T-cell (primary cell): Measurements from ENCODE around the gene SMC1B. TPM values are rescaled to one million over a fixed set of nuclear protein-coding genes. Genes with fewer than 3 reads are reported as not detected.

Experiments
- ATAC-seq, 4 experiments: fragments of 200-7000 bp in 3 of 4; fragments of 150-1000 bp in 1 of 4; cut with Tn5 transposase; replicated peaks in 1 of 4; 1 replicate in 3 of 4; 2 replicates in 1 of 4; pipeline ENCODE4 v1.10.0; 2021; ENCODE audit warnings: moderate library complexity in 3 of 4, mild to moderate bottlenecking in 2 of 4, moderate number of reproducible peaks in 1 of 4
- CTCF ChIA-PET, 2 donors: fragments of 300-600 bp; sonication (Branson Sonifier 250); formaldehyde crosslinking; loops; one replicate each; lab custom pipeline; 2022; ENCODE audit warnings: antibody characterized with exemption in 2 of 2; lab: Charles Lee
- POLR2A ChIA-PET, 2 donors: fragments of 300-600 bp; sonication (Branson Sonifier 250); formaldehyde crosslinking; loops; one replicate each; lab custom pipeline; 2022; ENCODE audit warnings: antibody characterized with exemption in 2 of 2; lab: Charles Lee
- DNase-seq, 35 experiments: peaks; one replicate each; pipeline versions ENCODE4 v3.0.0 to v3.0.0-alpha.2; 2013 to 2023
- H3K27ac ChIP-seq: one replicate; pipeline ENCODE4 v1.5.1; 2013; ENCODE audit warnings: low read length
- H3K27me3 ChIP-seq, 2 experiments: replicated peaks in 1 of 2; 1 replicate in 1 of 2; 2 replicates in 1 of 2; pipeline versions ENCODE4 v1.6.1 to v1.7.0; 2013; ENCODE audit warnings: low read length in 1 of 2, mixed read lengths in 1 of 2; ENCODE audit not compliant: control insufficient read depth in 2 of 2, insufficient read depth in 2 of 2; ENCODE audit errors: extremely low read depth in 1 of 2
- H3K36me3 ChIP-seq, 2 donors: 1 replicate in 1 of 2; 2 replicates in 1 of 2; pipeline versions ENCODE4 v1.6.1 to v1.7.0; 2013; ENCODE audit warnings: low read length in 1 of 2; ENCODE audit not compliant: control insufficient read depth in 2 of 2, insufficient read depth in 1 of 2; ENCODE audit errors: extremely low read depth in 1 of 2
- H3K4me1 ChIP-seq, 2 experiments: 1 replicate in 1 of 2; 2 replicates in 1 of 2; pipeline versions ENCODE4 v1.6.1 to v1.7.0; 2013; ENCODE audit warnings: low read length in 2 of 2, mixed read lengths in 1 of 2; ENCODE audit not compliant: insufficient read depth in 2 of 2, control insufficient read depth in 1 of 2; ENCODE audit errors: extremely low read depth in 1 of 2
- H3K4me3 ChIP-seq, 2 donors: 1 replicate in 1 of 2; 2 replicates in 1 of 2; pipeline versions ENCODE4 v1.5.1 to v1.7.0; 2013; ENCODE audit warnings: mild to moderate bottlenecking in 2 of 2, low read length in 1 of 2, moderate library complexity in 1 of 2; ENCODE audit not compliant: control insufficient read depth in 1 of 2; ENCODE audit errors: extremely low read depth in 1 of 2
- H3K9me3 ChIP-seq: 2 replicates; pipeline ENCODE4 v1.7.0; 2013
- H3K27ac Mint-ChIP-seq, 2 donors: one replicate each; pipeline ENCODE4 v1.8.0; 2020 to 2021; ENCODE audit warnings: mild to moderate bottlenecking in 2 of 2, mixed read lengths in 2 of 2
- H3K27me3 Mint-ChIP-seq, 2 donors: one replicate each; pipeline ENCODE4 v1.8.0; 2021 to 2022; ENCODE audit warnings: mixed read lengths in 2 of 2
- H3K36me3 Mint-ChIP-seq: one replicate; pipeline ENCODE4 v1.8.0; 2021; ENCODE audit warnings: mixed read lengths
- H3K4me1 Mint-ChIP-seq, 3 donors: one replicate each; pipeline ENCODE4 v1.8.0; 2020 to 2022; ENCODE audit warnings: mixed read lengths in 3 of 3, mild to moderate bottlenecking in 1 of 3
- H3K4me3 Mint-ChIP-seq, 3 donors: one replicate each; pipeline ENCODE4 v1.8.0; 2020 to 2022; ENCODE audit warnings: mild to moderate bottlenecking in 3 of 3, mixed read lengths in 3 of 3, moderate library complexity in 3 of 3
- H3K9me3 Mint-ChIP-seq, 3 donors: one replicate each; pipeline ENCODE4 v1.8.0; 2020 to 2022; ENCODE audit warnings: mixed read lengths in 3 of 3
- WGBS: methylation state at CpG from one replicate; pipeline ENCODE4 v1.1.5; 2013; ENCODE audit warnings: missing lambda C conversion rate; ENCODE audit not compliant: insufficient coverage; 5-methylcytosine and 5-hydroxymethylcytosine counted together
- total RNA-seq, 35 experiments: library from RNA in 6 of 35; stranded (reverse) in 6 of 35; fragments of 120-200 nt in 1 of 35; gene quantifications; one replicate each; pipeline versions ENCODE4 v1.2.1 to v1.2.4 and lab custom pipeline; 2013 to 2026

The SMC1B gene
- total RNA-seq, 5 donors from 2014 or later (not counting 1 experiment from before 2014, with no cell fraction given), result 0.06 to 0.12 (median 0.06) TPM; not detected in 2

GRCh38 chr22:45312415-45312814 is 101.0 kb downstream of the SMC1B start:
- Histone ChIP-seq H3K27me3 (no peaks in the 10 kb centered on the region), H3K4me1 (peaks cover 7 to 60% of the 10 kb centered on the region in 2 experiments), H3K9me3 (no peaks in the 10 kb centered on the region), H3K4me3 (no peak overlapping the region), H3K27ac (no peak overlapping the region), H3K36me3 (no peaks in the 10 kb centered on the region)
- Mint-ChIP-seq H3K27me3 (no peaks in the 10 kb centered on the region), H3K4me3 (peak overlapping the region in 2 of 3 donors; percentile 88 to 89), H3K27ac (peak overlapping the region in 1 of 2 donors; percentile 40), H3K9me3 (no peaks in the 10 kb centered on the region), H3K36me3 (peaks cover 13% of the 10 kb centered on the region), H3K4me1 (peaks cover 74 to 79% (median 76%) of the 10 kb centered on the region in 3 donors)
- WGBS, result 83% methylated on average over 7 of the region's 8 CpGs
- CTCF ChIA-PET, result no interaction called here
- POLR2A ChIA-PET, result interaction anchor here in 1 of 2 donors (0.6 to 0.7 kb wide), 2 partner anchors 147 to 321 kb away, joined by 5 to 8 read pairs; no protein-coding TSS in a partner anchor
- DNase-seq, result no peak
- no peak for ATAC-seq

- H3K4me3 ChIP-seq, result peak overlapping the region; percentile 70 to 81
- peaks cover 13% of the 10 kb centered on the region for H3K36me3 Mint-ChIP-seq
- H3K4me1 Mint-ChIP-seq, result peaks cover 63 to 69% (median 65%) of the 10 kb centered on the region in 3 donors
- H3K4me3 Mint-ChIP-seq, result peak overlapping the region; percentile 85 to 89 (median 88)
- no peaks in the 10 kb centered on the region for H3K27me3 ChIP-seq
- H3K4me1 ChIP-seq, result peaks cover 7 to 46% of the 10 kb centered on the region in 2 experiments
- CTCF ChIA-PET, result no interaction called here
- no peaks in the 10 kb centered on the region for H3K36me3 ChIP-seq
- peak overlapping the region; percentile 89 to 91 for H3K27ac Mint-ChIP-seq
- no peaks in the 10 kb centered on the region for H3K9me3 ChIP-seq
- ATAC-seq (no peak), DNase-seq (no peak)
- H3K9me3 Mint-ChIP-seq, result no peaks in the 10 kb centered on the region
- H3K27me3 Mint-ChIP-seq, result no peaks in the 10 kb centered on the region
- H3K27ac ChIP-seq, result peak overlapping the region; percentile 76
- POLR2A ChIA-PET, result interaction anchor here (0.5 to 0.6 kb wide), 4 partner anchors 8 to 366 kb away, joined by 3 to 5 read pairs (median 4); no protein-coding TSS in a partner anchor
- 68% methylated on average over 12 of the region's 14 CpGs for WGBS
These were observed 102.3 kb downstream of the SMC1B start for GRCh38 chr22:45310977-45311531.

GRCh38 chr22:45310331-45310976 is 102.9 kb downstream of the SMC1B start:
- Mint-ChIP-seq H3K9me3 (no peaks in the 10 kb centered on the region), H3K27me3 (no peaks in the 10 kb centered on the region), H3K4me1 (peaks cover 57 to 63% (median 59%) of the 10 kb centered on the region in 3 donors), H3K36me3 (peaks cover 13% of the 10 kb centered on the region), H3K27ac (peak overlapping the region; percentile 89 to 91), H3K4me3 (peak overlapping the region; percentile 85 to 89 (median 88))
- Histone ChIP-seq H3K4me1 (peaks cover 7 to 40% of the 10 kb centered on the region in 2 experiments), H3K9me3 (no peaks in the 10 kb centered on the region), H3K36me3 (no peaks in the 10 kb centered on the region), H3K27me3 (peaks cover 0 to under 1% of the 10 kb centered on the region in 2 experiments), H3K27ac (peak overlapping the region; percentile 76), H3K4me3 (peak overlapping the region; percentile 70 to 81)
- WGBS, result 7% methylated on average over 30 of the region's 33 CpGs
- ChIA-PET POLR2A (interaction anchor here (0.5 to 0.6 kb wide), 2 partner anchors 23 to 66 kb away, joined by 3 to 4 read pairs; no protein-coding TSS in a partner anchor), CTCF (no interaction called here)
- DNase-seq (no peak), ATAC-seq (no peak)

- Histone ChIP-seq H3K27ac (peak within 1 kb of the TSS; percentile 76), H3K4me1 (peaks cover 7 to 39% of the 10 kb centered on the region in 2 experiments), H3K36me3 (no peaks in the 10 kb centered on the region), H3K27me3 (peaks cover 0 to 5% of the 10 kb centered on the region in 2 experiments), H3K4me3 (peak within 1 kb of the TSS; percentile 70 to 81), H3K9me3 (no peaks in the 10 kb centered on the region)
- no peaks in the 10 kb centered on the region for H3K9me3 Mint-ChIP-seq
- ChIA-PET CTCF (no interaction called here), POLR2A (no interaction called here)
- peak; percentile 82 to 100 (median 92) for DNase-seq
- peaks cover 13% of the 10 kb centered on the region for H3K36me3 Mint-ChIP-seq
- H3K4me1 Mint-ChIP-seq, result peaks cover 49 to 55% (median 51%) of the 10 kb centered on the region in 3 donors
- H3K27ac Mint-ChIP-seq, result peak within 1 kb of the TSS; percentile 91 to 95
- ATAC-seq, result peak; percentile 85 to 93 (median 88)
- H3K27me3 Mint-ChIP-seq, result no peaks in the 10 kb centered on the region
- WGBS, result under 1% methylated on average over 95 of the region's 95 CpGs
- peak within 1 kb of the TSS; percentile 85 to 89 (median 88) for H3K4me3 Mint-ChIP-seq
These were observed 103.8 kb downstream of the SMC1B start, which contains the start of gene FAM118A for GRCh38 chr22:45309422-45310227. Gene FAM118A (plus strand): TSS chr22:45309934. CDS start chr22:45322380, 12,446 bp downstream.

GRCh38 chr22:45308957-45309421 is 104.4 kb downstream of the SMC1B start:
- WGBS, result 46% methylated on average over 18 of the region's 25 CpGs
- Histone ChIP-seq H3K27ac (peak overlapping the region; percentile 76), H3K4me3 (peak overlapping the region; percentile 60 to 63), H3K36me3 (no peaks in the 10 kb centered on the region), H3K4me1 (peaks cover 7 to 39% of the 10 kb centered on the region in 2 experiments), H3K27me3 (peaks cover 0 to 5% of the 10 kb centered on the region in 2 experiments), H3K9me3 (no peaks in the 10 kb centered on the region)
- peak overlapping the region; percentile 91 to 95 for H3K27ac Mint-ChIP-seq
- DNase-seq (peak in 1 of 35 experiments; percentile 51), ATAC-seq (no peak)
- H3K36me3 Mint-ChIP-seq, result peaks cover 13% of the 10 kb centered on the region
- peak overlapping the region; percentile 81 to 89 (median 85) for H3K4me3 Mint-ChIP-seq
- peaks cover 43 to 48% (median 44%) of the 10 kb centered on the region in 3 donors for H3K4me1 Mint-ChIP-seq
- POLR2A ChIA-PET, result no interaction called here
- no peaks in the 10 kb centered on the region for H3K9me3 Mint-ChIP-seq
- CTCF ChIA-PET, result no interaction called here
- no peaks in the 10 kb centered on the region for H3K27me3 Mint-ChIP-seq
